CD4-positive, alpha-beta T cell treated with Interleukin-4 for 4 hours (primary cell): ENCODE data around the gene TLNRD1.

Experiments used
- DNase-seq: peaks from one replicate; pipeline ENCODE4 v3.0.0-alpha.2; 2020

Gene TLNRD1

GRCh38 chr15:81002331-81003096 is 1.8 kb downstream of the TLNRD1 start:
- no peak for DNase-seq

- no peak for DNase-seq
These were observed 2.3 kb downstream of the TLNRD1 start for GRCh38 chr15:81003097-81003350.

GRCh38 chr15:81006124-81006523 is 5.4 kb downstream of the TLNRD1 start:
- no peak for DNase-seq

GRCh38 chr15:81007428-81008064 is 6.8 kb downstream of the TLNRD1 start:
- DNase-seq = no peak

GRCh38 chr15:81008312-81008711 is 7.6 kb downstream of the TLNRD1 start:
- no peak for DNase-seq

- no peak for DNase-seq
These were observed 9.4 kb downstream of the TLNRD1 start for GRCh38 chr15:81010086-81010485.

- no peak for DNase-seq
These were observed 10.9 kb downstream of the TLNRD1 start for GRCh38 chr15:81011593-81011992.

- no peak for DNase-seq
These were observed 11.9 kb downstream of the TLNRD1 start for GRCh38 chr15:81012588-81012987.

GRCh38 chr15:81013396-81013929 is 12.7 kb downstream of the TLNRD1 start:
- no peak for DNase-seq

- no peak for DNase-seq
These were observed 13.8 kb downstream of the TLNRD1 start for GRCh38 chr15:81014446-81015093.

GRCh38 chr15:81015621-81016488 is 15.1 kb downstream of the TLNRD1 start:
- no peak for DNase-seq

GRCh38 chr15:81016489-81017068 is 15.9 kb downstream of the TLNRD1 start:
- DNase-seq = no peak

GRCh38 chr15:81018197-81018596 is 17.5 kb downstream of the TLNRD1 start:
- DNase-seq = no peak

GRCh38 chr15:81021321-81021720 is 20.6 kb downstream of the TLNRD1 start:
- DNase-seq = no peak

GRCh38 chr15:81023483-81024264 is 23.0 kb downstream of the TLNRD1 start:
- peak; percentile 11 for DNase-seq

- no peak for DNase-seq
These were observed 23.6 kb downstream of the TLNRD1 start for GRCh38 chr15:81024265-81024872.

- no peak for DNase-seq
These were observed 24.2 kb downstream of the TLNRD1 start for GRCh38 chr15:81024936-81025335.

GRCh38 chr15:81025721-81026370 is 25.1 kb downstream of the TLNRD1 start:
- DNase-seq = no peak

- no peak for DNase-seq
These were observed 26.3 kb downstream of the TLNRD1 start for GRCh38 chr15:81026836-81027599.
